Neural progenitor cell (in vitro differentiated cells): ENCODE results near the gene VEPH1. TPM values are rescaled to one million over a fixed set of nuclear protein-coding genes. Genes with fewer than 3 reads are reported as not detected.

ENCODE experiments used
- DNase-seq: peaks from one replicate; pipeline ENCODE4 v3.0.0-alpha.2; 2016; ENCODE audit warnings: low spot score
- H2AFZ ChIP-seq: fragments of 200-600 bp; sonication (generic); replicated peaks from 2 replicates; pipeline ENCODE4 v1.6.1; 2016; ENCODE audit warnings: antibody characterized with exemption
- H3F3A ChIP-seq: fragments of 200-600 bp; sonication (generic); 2 replicates; pipeline ENCODE4 v1.6.1; 2016; ENCODE audit warnings: antibody characterized with exemption, low read depth
- H3K27ac ChIP-seq: fragments of 200-600 bp; sonication (generic); 2 replicates; pipeline ENCODE4 v1.5.1; 2016; ENCODE audit warnings: mild to moderate bottlenecking
- H3K27me3 ChIP-seq: fragments of 200-600 bp; sonication (generic); 2 replicates; pipeline ENCODE4 v1.6.1; 2016; ENCODE audit warnings: mild to moderate bottlenecking, moderate library complexity
- H3K36me3 ChIP-seq: fragments of 200-600 bp; sonication (generic); 2 replicates; pipeline ENCODE4 v1.5.1; 2016
- H3K4me1 ChIP-seq: fragments of 200-600 bp; sonication (generic); 2 replicates; pipeline ENCODE4 v1.6.1; 2016; ENCODE audit warnings: mixed run types
- H3K4me2 ChIP-seq: fragments of 200-600 bp; sonication (generic); 2 replicates; pipeline ENCODE4 v1.6.1; 2016
- H3K4me3 ChIP-seq: fragments of 200-600 bp; sonication (generic); 2 replicates; pipeline ENCODE4 v1.5.1; 2016
- H3K79me2 ChIP-seq: fragments of 200-600 bp; sonication (generic); 2 replicates; pipeline ENCODE4 v1.6.1; 2016; ENCODE audit warnings: low read depth
- H3K9ac ChIP-seq: fragments of 200-600 bp; sonication (generic); 2 replicates; pipeline ENCODE4 v1.6.1; 2016
- H3K9me3 ChIP-seq: fragments of 200-600 bp; sonication (generic); 2 replicates; pipeline ENCODE4 v1.5.1; 2016; ENCODE audit warnings: low read depth
- H4K20me1 ChIP-seq: fragments of 200-600 bp; sonication (generic); 2 replicates; pipeline ENCODE4 v1.6.1; 2016; ENCODE audit warnings: low read depth
- H3K27ac Mint-ChIP-seq: 3 replicates; pipeline ENCODE4 v1.8.0; 2021; ENCODE audit warnings: mixed read lengths
- H3K27me3 Mint-ChIP-seq: 2 replicates; pipeline ENCODE4 v1.8.0; 2022; ENCODE audit warnings: low read depth, mild to moderate bottlenecking, inconsistent platforms, moderate library complexity, mixed read lengths; ENCODE audit not compliant: insufficient read depth
- H3K36me3 Mint-ChIP-seq: 3 replicates; pipeline ENCODE4 v1.8.0; 2021; ENCODE audit warnings: mixed read lengths
- H3K4me1 Mint-ChIP-seq: 3 replicates; pipeline ENCODE4 v1.8.0; 2021; ENCODE audit warnings: mixed read lengths
- H3K4me3 Mint-ChIP-seq: 3 replicates; pipeline ENCODE4 v1.8.0; 2021; ENCODE audit warnings: mild to moderate bottlenecking, moderate library complexity, mixed read lengths
- H3K9me3 Mint-ChIP-seq: 3 replicates; pipeline ENCODE4 v1.8.0; 2020; ENCODE audit warnings: mixed read lengths
- EZH2 ChIP-seq: fragments of 200-600 bp; sonication (generic); IDR thresholded peaks from 2 replicates; pipeline ENCODE4 v1.6.1; 2017; ENCODE audit warnings: antibody characterized with exemption, mild to moderate bottlenecking, moderate library complexity
- EZH2phosphoT487 ChIP-seq: fragments of 200-600 bp; sonication (generic); IDR thresholded peaks from 2 replicates; pipeline ENCODE4 v1.6.1; 2017; ENCODE audit warnings: antibody characterized with exemption
- total RNA-seq: library from RNA; depleted of rRNA; stranded (reverse); fragments of >200 nt; gene quantifications from 2 replicates; pipeline ENCODE4 v1.2.3, GENCODE V29; 2015; ENCODE audit warnings: low replicate concordance
- TF ChIP-seq, protein P1 (sequence below): fragments of 200-600 bp; sonication (generic); IDR thresholded peaks from 2 replicates; pipeline ENCODE4 v1.5.1; 2017; ENCODE audit warnings: antibody characterized with exemption, mild to moderate bottlenecking

The VEPH1 gene
- total RNA-seq, 1 donor from 2014 or later: not detected

DNA sequence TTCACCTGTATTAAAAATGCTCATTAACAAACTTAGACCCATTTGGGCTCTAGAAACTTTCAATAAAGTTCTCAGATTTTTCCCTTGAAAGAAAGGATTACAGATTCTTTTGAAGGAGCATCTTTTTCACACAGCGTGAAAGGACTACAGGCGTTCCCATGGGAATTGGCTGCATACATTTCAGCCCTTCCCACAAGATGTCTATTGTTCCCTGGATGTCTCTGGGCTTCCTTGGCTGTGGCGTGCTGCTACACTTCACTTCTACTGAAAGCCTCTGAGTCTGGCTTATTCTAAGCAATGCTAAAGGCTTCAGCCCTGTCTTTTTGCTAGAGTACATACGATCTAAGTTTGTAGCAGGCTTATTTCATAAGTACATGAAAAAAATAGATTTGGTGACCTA is 1.4 kb downstream of the VEPH1 start:
- Histone ChIP-seq H3K4me1 (peaks cover 40% of the 10 kb centered on the region), H3K4me2 (peak overlapping the region; percentile 53), H3K36me3 (no peaks in the 10 kb centered on the region), H3K27me3 (peaks cover 21% of the 10 kb centered on the region), H3K9ac (no peak overlapping the region), H3K79me2 (no peaks in the 10 kb centered on the region), H2AFZ (no peak overlapping the region), H3K4me3 (no peak overlapping the region), H3K27ac (no peak overlapping the region), H3K9me3 (no peaks in the 10 kb centered on the region), H4K20me1 (peaks cover 3% of the 10 kb centered on the region), H3F3A (peaks cover 34% of the 10 kb centered on the region)
- Mint-ChIP-seq H3K4me1 (peaks cover 60% of the 10 kb centered on the region), H3K9me3 (no peaks in the 10 kb centered on the region), H3K27ac (peak overlapping the region; percentile 88), H3K36me3 (peaks cover 5% of the 10 kb centered on the region), H3K4me3 (peak overlapping the region; percentile 73), H3K27me3 (no peaks in the 10 kb centered on the region)
- DNase-seq: peak; percentile 83
- no peak for TF ChIP-seq EZH2
- TF ChIP-seq, protein P1, sequence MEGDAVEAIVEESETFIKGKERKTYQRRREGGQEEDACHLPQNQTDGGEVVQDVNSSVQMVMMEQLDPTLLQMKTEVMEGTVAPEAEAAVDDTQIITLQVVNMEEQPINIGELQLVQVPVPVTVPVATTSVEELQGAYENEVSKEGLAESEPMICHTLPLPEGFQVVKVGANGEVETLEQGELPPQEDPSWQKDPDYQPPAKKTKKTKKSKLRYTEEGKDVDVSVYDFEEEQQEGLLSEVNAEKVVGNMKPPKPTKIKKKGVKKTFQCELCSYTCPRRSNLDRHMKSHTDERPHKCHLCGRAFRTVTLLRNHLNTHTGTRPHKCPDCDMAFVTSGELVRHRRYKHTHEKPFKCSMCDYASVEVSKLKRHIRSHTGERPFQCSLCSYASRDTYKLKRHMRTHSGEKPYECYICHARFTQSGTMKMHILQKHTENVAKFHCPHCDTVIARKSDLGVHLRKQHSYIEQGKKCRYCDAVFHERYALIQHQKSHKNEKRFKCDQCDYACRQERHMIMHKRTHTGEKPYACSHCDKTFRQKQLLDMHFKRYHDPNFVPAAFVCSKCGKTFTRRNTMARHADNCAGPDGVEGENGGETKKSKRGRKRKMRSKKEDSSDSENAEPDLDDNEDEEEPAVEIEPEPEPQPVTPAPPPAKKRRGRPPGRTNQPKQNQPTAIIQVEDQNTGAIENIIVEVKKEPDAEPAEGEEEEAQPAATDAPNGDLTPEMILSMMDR: no peak
- no peak for TF ChIP-seq EZH2phosphoT487

DNA sequence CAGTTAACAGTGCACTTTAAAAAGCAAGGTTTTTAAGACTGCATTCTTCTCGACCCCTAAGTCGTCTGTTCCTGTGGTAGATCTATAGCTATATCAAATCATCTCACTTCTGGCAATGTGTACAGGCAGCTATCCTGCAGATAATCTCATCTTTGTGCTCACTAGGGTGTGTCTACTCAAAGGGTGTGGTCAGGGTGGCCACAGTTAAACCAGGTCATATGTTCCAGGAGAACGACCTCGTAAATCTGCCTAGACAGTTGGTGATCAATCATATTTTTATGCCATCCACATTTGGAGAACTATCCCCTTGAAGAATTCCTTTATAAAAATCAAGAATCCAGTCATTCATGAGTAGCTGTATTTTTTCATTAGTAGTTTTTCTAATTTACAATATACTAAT is 3.0 kb downstream of the VEPH1 start:
- H3K4me1 Mint-ChIP-seq: peaks cover 60% of the 10 kb centered on the region
- peaks cover 5% of the 10 kb centered on the region for H3K36me3 Mint-ChIP-seq
- DNase-seq: no peak
- Histone ChIP-seq H3K27ac (no peak overlapping the region), H3F3A (peaks cover 34% of the 10 kb centered on the region), H4K20me1 (peaks cover 3% of the 10 kb centered on the region), H3K27me3 (peaks cover 21% of the 10 kb centered on the region), H3K9ac (no peak overlapping the region), H3K79me2 (no peaks in the 10 kb centered on the region), H3K9me3 (no peaks in the 10 kb centered on the region), H2AFZ (no peak overlapping the region), H3K4me3 (no peak overlapping the region), H3K36me3 (no peaks in the 10 kb centered on the region), H3K4me2 (peak overlapping the region; percentile 74), H3K4me1 (peaks cover 40% of the 10 kb centered on the region)
- peak overlapping the region; percentile 53 for H3K4me3 Mint-ChIP-seq
- TF ChIP-seq, protein P1: no peak
- TF ChIP-seq EZH2 (no peak), EZH2phosphoT487 (no peak)
- H3K27ac Mint-ChIP-seq: peak overlapping the region; percentile 59
- no peaks in the 10 kb centered on the region for H3K27me3 Mint-ChIP-seq
- H3K9me3 Mint-ChIP-seq: no peaks in the 10 kb centered on the region

DNA sequence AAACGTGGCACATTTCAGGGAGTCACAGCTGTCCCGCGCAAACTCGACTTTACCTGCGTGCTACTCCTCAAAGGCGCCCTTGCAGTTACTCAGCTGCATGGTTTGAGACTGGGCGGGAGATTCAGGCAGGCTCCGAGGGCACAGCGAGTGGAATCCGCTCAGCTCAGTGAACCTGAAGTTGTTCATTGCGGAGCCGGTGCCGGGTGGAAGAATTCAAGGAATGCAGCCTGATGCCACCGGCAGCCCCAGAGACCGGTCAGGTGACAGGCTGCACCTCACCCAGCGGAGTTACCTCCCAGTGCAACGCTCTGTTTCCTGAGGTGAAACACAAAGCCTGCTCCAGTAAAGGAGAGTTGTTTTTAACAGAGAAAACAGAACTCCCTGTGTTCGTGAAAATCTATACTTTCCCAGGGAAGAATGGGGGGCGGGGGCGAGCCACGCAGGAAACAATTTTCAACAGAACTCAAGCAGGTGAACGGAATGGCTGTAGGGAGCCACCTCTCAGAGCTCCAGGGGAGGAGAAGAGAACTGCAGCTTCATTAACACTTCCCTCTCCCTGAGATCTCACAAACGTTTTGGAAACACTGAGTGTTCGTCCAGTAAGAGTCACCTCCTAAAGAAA is 3.8 kb downstream of the VEPH1 start:
- peaks cover 6% of the 10 kb centered on the region for H3K36me3 Mint-ChIP-seq
- no peaks in the 10 kb centered on the region for H3K79me2 ChIP-seq
- peak overlapping the region; percentile 59 for H3K27ac Mint-ChIP-seq
- H3F3A ChIP-seq: peaks cover 34% of the 10 kb centered on the region
- peak overlapping the region; percentile 74 for H3K4me2 ChIP-seq
- H2AFZ ChIP-seq: peak overlapping the region; percentile 13
- H3K4me3 Mint-ChIP-seq: peak overlapping the region; percentile 80
- TF ChIP-seq EZH2 (no peak), EZH2phosphoT487 (no peak)
- TF ChIP-seq, protein P1: no peak
- H3K27me3 Mint-ChIP-seq: no peaks in the 10 kb centered on the region
- H3K4me1 Mint-ChIP-seq: peaks cover 64% of the 10 kb centered on the region
- H3K9me3 ChIP-seq: no peaks in the 10 kb centered on the region
- no peaks in the 10 kb centered on the region for H3K36me3 ChIP-seq
- H3K27ac ChIP-seq: no peak overlapping the region
- no peak overlapping the region for H3K9ac ChIP-seq
- peaks cover 40% of the 10 kb centered on the region for H3K4me1 ChIP-seq
- H4K20me1 ChIP-seq: peaks cover 3% of the 10 kb centered on the region
- DNase-seq: peak; percentile 79
- H3K4me3 ChIP-seq: peak overlapping the region; percentile 38
- no peaks in the 10 kb centered on the region for H3K9me3 Mint-ChIP-seq
- peaks cover 21% of the 10 kb centered on the region for H3K27me3 ChIP-seq
